GM18498 (cell line): Measurements from ENCODE around the gene MAP2.

Experiments
- ATAC-seq: cut with Tn5 transposase; IDR thresholded peaks from one replicate; pipeline ENCODE4 v1.9.1; 2021; ENCODE audit warnings: mild to moderate bottlenecking, moderate library complexity; ENCODE audit not compliant: unreplicated experiment

MAP2 gene

GRCh38 chr2:209773377-209773776, 349.5 kb downstream of the MAP2 start:
- ATAC-seq = no peak
